Tongue (tissue), 2 donors: Measurements from ENCODE around the gene DSCAM. TPM values are rescaled to one million over a fixed set of nuclear protein-coding genes. Genes with fewer than 3 reads are reported as not detected.

Experiments used
- DNase-seq: peaks from one replicate; pipeline ENCODE4 v3.0.0-alpha.2; 2015
- total RNA-seq: library from RNA; depleted of rRNA; stranded (reverse); fragments of >200 nt; gene quantifications from one replicate; pipeline ENCODE4 v1.2.3, GENCODE V29; 2014

Gene DSCAM
- total RNA-seq, 1 donor from 2014 or later: 0.41 TPM

DNA sequence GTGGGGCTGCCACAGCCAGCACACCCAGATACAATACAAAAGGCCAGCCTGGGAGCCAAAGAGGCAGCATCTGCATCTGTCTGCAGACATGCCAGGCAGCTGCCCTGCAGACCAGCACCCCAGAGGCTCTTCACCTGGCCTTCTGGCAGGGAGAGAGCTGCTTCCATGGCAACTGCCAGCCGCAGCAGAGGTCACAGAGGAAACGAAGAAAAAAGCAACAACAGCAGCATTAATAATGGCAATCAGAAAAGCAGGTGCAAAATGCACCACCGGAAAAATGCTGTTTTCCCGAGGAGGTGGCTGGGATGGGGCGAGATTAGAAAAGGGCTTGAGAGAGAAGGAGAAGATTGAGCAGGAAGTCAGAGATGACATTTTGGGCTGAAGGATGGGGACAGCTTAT lies 670.2 kb downstream of the DSCAM start:
- DNase-seq: peak; percentile 91

DNA sequence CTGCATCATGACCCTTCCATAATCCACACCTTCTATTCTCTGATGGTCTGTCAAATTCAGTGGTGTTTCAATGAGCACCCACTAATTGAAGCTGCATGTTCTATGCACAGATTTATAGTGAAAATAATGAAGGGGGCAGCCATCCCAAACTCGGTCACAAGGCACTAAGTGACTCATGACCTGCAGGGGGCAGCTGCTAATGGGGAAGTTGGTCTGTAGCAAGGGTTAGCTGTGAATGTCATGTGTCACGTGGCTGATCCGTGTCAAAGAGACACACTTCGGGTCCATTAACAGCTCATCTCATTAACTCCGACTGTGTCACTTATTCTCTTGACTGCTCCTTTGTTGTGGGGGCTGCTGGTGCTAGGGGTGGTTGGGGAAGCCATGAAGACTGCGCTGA lies 673.1 kb downstream of the DSCAM start:
- no peak for DNase-seq

DNA sequence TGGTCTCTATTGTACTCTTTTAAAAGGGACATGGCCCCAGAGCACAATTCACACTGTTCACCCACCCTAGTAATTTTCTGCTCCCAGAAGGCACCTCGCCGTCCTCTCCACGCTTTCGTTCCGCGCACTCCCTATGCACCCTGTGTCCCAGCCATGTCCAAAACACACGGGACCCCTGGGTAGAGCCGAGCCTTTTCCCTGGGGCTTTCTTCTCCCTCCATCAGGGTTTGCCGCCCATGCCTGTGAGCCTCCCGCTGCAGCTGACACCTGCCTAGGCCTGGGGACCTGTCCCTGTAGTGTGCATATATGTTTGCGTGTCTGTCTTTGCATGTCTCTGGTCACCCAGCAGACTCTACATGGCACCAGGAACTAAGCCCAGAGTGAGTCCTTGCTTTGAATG lies 677.0 kb downstream of the DSCAM start:
- DNase-seq: no peak

DNA sequence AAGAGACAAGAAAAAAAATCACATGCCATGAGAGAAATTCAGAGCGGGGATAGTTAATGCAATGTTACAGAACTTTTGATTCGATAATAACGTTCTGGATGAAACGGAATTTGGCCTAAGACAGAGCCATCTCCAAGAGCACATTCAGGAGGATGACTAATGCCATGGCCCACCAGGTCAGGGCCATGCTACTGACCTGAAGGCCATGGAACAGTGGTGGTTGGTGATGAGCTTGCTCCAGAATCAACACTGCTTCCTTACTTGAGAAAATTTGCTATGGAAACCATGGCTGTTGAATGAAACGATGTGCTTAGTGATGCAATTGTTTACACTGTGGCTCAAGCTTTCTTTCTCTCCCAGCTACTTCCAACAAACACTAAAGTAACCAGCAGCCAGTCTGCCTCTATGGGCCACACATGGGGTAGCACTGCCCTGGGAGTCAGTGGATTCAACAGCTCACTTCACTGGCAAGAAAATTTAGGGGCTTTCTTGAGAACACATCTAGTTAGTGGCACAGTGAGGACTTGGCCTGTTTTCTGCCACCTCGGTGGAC lies 680.6 kb downstream of the DSCAM start:
- DNase-seq: no peak

DNA sequence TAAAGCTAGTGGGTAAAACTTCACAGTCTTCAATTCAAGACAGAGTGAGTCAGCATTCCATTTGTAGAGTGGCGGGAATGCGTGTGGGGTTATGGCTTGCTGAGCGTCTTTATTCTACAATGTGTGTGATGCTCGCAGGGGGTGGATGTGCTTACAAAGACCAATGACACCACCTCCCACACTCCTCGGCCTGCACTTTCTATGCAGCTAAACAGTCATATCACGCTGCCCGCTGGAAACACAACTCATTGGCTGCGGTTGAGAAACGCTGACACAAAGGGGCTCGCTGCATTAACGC lies 681.2 kb downstream of the DSCAM start:
- DNase-seq: no peak

DNA sequence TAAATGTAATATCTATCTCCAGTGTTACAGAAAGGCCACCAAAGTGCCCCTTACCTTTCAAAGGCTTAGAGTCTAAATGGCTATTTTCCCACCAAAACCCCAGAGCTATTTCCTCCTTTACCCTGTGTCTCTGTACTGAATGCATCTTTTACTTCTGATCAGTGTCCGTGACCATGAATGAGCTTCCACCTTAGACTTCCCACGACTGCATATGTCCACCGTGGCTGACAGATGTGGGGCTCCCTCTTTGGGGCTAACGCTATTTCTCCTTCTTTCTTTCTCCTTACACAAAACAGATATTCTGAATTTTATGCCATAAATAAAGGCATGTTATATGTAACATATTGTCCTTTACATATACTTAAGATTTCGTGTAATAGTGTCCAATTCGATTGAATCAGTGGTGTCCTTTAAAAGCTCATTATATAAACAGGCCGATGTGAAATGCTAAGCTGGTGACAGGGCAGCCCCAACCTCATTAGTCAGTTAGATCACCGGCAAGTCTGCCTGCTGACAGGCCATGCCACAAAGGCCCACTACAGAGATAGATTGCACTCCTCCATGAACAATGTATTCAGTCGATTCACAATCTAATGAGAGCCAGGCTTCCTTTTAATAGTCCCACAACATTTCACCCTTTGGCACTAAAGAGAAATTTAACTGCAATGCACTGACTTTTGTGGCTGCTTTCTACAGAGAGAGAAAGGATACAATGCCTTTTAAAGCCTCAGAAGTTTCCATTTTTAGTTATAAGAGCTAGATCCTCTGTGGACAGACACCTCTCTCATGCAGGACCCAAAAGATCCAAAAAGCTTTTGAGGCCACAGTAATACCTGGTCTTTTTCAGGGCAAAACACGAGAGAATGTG lies 681.8 kb downstream of the DSCAM start:
- DNase-seq: no peak

DNA sequence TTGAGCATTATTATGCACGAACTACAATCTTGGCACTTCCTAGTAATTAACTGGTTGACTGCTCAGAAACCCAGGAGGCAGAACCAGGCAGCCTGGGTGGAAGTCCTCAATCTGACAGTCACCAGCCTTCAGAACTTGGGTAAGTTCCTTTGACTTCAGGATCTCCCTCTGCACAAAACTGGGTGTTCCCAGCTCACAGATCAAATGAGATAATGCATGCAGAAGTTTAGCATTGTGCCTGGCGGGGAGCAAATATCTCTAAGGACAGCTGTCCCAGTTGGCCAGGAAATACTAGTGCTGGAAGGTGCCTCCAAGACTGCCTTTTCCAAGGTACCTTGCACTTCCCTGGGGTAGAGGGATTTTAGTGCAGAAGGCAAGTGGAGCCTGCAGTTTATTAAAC lies 684.9 kb downstream of the DSCAM start:
- no peak for DNase-seq

DNA sequence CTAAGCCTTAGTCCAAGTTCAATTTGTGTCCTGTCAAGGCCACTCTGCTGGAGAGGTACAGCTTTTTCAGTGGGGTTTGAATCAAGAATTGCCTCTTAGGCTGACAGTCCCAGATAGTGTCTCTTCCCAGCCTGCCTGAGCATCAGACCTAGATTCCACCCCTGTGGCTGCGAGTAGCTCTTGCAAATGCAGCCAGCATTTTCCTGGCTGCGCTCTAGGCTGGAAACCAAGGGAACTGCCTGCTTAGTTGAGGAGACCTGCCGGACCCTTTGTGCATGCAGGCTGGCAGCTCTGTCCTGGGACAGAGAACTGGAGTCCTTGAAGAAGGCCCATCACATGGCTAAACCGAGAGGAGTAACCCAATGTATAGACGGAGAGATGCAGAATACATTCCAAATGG lies 686.0 kb downstream of the DSCAM start:
- no peak for DNase-seq

DNA sequence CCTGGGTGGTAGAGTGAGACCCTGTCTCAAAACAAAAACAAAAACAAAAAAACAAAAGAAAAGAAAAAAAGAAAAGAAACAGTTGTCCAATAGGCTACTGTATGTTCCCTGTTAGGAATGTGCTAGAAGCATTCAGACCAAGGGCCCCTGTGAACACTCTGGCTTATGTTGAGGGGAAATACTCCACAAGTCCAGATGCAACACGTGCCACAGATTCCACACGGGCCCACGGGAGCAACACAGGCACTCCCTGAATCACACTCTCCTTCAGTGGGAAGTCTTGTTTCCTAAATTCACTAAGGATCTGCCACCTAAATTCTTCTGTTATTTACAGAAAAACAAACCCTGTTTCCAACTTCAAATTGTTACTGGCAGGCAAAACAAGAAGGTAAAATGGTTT lies 688.6 kb downstream of the DSCAM start:
- peak; percentile 41 for DNase-seq

DNA sequence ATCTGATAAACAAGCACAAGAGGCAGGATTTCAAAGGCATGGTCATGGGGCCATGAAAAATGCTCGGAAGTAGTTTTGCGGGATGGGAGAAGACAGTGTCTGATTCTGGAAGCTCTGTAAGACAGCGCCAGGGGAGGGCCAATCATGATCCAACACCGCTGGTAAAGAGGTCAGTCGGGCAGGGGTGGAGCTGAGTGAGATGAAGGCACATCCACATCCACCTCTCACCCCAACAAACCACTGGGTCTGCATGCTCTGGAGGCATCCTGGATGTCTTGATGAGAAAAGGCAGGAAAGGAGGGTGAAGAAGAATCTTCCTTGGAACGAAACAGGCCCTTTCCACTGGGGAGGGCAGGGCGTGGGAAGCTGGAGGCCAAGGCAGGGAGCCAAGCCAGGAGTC lies 691.4 kb downstream of the DSCAM start:
- no peak for DNase-seq

DNA sequence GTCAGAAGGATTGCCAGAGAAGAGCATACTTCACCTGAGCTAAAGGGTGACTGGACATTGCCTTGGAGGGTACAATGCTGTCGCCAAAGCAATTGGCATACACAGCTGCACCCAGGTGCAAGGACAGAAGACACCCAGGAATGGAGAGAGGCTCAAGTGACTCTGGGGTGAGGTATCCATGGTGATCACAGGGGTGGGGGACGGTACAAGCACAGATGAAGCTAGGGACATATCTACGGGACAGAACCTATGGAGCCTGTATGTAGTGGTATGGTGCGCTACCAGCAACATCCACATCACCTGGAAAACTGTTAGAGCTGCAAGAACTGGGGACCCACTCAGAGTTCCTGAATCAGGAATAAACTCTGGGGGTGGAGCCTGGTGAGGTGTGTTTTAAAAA lies 693.6 kb downstream of the DSCAM start:
- DNase-seq: no peak

DNA sequence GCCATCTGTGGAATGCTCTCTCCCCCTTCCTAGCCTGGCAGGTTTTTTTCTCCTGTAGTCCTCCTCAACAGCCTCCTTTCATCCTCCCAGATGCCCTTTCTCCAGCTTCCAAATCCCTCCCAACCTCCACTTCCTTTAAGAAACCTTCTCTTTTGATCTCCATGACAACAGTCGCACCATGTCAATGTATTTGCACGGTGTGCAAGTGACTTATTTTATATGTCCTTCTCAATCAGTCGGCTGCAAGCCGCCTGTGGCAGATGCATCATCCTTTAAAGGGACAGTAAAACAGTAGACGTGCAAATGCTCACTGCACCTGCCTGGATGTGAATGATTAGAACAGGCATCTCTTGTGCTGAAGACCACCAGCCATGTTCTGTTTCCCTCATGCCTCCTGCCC lies 694.5 kb downstream of the DSCAM start:
- no peak for DNase-seq

DNA sequence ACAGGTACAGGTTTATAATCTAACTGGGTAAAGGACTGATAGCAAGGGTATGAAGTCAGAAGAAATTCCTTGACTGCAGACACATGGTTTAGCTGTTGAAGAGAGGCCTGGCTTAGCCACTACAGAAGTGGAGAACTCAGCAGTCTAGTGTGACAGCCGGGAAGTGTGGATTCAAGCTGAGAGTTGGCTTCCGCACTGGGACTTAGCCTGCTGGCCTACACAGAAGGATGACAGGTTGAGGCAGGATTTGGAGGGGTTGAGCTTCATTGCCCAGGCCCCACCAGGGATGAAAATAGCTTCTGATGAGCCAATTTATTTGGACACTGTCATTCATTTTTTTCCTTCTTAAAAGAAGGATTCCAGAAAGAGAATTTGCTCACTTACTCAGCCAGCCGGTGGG lies 695.3 kb downstream of the DSCAM start:
- peak; percentile 42 for DNase-seq

DNA sequence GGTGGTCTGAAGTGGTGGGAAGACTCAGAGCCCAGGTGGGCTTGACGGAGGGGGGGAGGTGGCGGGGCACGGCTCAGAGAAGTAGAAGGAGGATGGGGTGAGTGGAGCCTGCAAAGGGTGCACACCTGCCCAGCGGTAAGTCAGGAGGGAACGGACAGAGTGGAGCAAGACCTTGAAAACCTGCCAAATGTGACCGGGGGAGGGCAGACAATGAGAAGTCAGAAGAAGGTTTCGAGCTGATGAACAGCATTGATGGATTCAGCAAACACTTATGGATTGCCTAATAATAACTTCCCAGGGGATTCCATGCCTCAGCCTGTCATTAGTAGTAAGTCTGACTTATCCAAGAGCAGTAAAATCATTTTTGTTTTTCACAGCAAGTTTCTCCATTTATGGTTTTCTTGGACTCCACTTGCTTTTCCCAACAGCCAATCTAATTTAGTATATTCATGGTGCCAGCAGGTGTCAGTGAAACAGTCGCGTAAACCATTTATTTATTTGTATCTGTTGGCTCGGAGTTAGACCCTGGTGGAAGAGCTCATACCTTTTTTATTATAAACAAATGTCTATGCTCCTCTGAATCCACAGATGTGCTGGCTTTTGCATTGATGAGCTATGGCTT lies 700.6 kb downstream of the DSCAM start:
- DNase-seq: peak; percentile 64

DNA sequence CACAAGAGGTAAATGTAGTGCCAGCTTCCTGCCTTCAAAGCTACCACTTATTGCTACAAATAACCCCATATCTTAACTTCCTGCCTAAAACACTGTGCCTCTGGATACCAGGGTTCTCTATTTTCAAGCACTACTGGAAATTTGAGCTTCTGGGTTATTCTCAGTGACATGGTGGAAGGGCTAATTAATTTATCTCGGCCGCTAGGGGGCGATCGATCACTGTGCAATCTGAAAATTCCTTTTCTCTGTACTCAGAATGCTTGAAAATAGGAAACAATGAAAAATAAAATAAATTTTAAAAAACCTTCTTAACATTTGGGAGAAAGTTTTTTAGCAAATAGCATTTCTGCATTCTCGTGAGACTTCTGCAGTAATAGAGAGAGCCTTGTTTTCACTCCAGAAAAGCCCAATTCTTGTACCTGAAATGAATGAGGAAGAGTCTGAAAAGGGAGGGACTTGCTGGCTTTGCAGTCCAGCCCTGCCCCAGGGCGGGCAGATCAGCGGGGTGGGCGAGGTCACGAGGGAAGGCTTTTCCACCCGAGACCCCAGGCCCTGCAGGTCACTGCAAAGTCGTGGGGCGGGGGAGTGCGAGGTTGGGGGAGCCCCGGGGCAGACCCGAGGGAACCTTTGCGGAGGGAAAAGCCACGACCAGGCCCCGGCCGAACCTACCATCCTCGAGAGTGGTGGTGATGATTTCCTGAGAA lies 703.0 kb downstream of the DSCAM start:
- peak; percentile 89 for DNase-seq

DNA sequence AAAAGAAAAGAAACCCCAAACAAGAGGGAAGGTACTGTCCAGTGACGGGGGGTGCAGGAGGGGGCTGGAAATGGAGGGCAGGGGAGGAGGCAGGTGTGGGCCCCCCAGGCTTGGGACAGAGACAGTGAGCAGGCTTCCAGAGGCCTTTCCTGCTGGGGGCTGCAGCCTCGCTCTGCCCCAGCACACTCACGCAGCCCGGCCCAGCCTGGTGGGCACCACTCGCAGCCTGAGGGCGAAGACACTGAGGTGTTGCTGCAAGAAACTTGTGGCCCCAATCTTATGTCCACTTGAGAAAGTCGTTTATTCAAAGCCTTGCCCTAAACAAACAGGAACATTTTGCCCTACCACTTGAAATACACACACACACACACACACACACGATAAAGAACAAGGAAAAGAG lies 705.3 kb downstream of the DSCAM start:
- DNase-seq: no peak

DNA sequence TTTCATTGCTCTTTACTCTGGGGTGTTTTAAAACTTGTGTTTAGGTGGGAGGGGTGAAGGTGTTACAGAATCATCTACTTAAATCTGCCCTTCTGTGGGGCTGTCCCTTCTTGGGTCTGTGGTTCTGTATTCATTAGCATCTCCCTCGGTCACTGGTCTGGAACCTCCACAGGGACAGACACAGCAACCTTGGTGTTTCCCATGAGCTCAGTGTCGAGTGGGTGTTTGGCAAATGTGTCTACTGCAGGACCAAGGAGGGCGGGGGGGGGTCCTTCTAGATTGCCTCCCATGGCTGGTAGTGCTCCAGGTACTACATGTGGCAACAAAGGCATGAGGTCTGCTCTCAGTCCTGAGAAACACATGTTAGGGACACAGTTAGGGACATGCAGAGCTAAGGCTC lies 706.3 kb downstream of the DSCAM start:
- no peak for DNase-seq

DNA sequence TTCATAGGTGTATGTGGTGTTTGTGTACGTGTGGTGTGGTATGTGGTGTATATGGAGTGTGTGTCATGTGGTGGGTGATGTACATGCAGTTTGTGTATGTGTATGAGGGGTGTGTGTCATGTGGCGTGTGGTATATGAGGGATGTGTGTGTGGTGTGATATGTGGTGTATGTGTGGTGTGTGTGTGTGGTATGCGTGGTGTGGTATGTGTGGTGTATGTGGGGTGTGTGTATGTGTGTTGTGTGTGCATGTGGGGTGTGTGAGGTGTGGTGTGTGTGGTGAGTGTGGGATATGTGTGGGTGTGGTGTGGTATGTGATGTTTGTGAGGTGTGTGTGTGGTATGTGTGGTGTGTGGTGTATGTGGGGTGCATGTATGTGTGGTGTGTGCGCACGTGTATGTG lies 707.3 kb downstream of the DSCAM start:
- no peak for DNase-seq

DNA sequence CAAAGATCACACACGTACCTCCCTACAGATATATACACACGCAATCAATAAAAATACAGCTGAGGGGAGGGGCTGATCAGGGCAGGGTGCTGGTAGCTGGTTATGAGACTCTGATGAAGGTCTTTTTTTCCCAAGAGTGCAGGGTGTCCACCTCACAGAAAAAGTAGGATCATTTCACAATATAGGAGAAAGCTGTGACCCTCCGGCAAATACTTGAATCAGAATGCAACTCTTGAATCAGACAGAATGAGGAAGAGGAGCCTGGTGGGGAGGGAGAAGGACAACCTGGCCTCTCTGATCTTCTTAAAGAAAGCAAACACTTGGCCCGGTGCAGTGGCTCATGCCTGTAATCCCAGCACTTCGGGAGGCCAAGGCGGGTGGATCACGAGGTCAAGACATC lies 710.4 kb downstream of the DSCAM start:
- no peak for DNase-seq

DNA sequence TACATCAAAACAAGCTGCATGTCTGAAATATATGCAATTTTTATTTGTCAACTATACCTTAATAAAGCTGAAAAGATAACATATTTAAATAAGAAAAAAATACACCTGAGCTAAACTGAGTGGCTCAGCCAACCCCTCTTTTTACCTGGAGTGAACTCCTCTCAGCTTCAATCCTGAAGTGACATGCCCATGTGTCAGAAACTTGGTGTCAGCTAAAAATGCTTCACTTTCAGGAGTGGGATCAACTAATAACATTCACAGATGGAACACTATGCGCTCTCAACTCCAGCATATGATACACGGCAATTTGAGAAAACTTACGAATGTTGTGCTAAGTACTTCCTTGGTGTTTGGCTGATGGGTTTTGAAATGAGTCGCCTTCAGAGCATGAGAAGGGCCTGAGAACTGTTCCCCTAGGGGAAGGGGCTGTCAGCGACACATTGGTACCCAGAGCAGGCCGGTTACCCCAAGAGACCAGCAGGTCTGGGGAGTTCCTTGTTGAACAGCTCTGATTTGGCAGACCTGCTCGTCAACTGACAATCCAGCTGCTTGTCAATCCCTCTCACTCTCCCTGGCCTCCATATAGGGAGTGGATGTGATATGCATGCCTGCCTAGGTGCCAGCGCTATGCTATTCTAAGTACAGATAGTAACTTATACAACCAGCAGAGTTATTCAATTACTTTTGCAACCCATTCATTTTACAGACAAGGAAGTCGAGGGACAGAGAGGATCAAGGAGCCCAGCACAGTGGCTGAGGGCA lies 712.0 kb downstream of the DSCAM start:
- no peak for DNase-seq

DNA sequence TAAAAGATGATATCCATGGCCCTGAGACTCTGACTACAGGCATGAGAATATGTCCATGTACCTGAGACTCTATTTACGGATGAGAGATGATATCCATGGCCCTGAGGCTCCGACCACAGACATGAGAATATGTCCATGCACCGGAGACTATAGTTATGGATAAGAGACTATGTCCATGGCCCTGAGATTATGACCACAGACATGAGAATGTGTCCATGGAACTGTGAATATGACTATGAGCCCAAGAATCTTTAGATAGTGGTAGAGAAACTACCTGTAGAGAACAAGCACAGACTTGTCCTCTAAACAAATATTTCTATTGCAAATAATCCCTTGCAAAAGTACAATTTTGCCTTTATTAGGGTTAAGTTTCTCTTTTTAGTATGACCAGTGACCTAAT lies 716.5 kb downstream of the DSCAM start:
- DNase-seq: no peak

DNA sequence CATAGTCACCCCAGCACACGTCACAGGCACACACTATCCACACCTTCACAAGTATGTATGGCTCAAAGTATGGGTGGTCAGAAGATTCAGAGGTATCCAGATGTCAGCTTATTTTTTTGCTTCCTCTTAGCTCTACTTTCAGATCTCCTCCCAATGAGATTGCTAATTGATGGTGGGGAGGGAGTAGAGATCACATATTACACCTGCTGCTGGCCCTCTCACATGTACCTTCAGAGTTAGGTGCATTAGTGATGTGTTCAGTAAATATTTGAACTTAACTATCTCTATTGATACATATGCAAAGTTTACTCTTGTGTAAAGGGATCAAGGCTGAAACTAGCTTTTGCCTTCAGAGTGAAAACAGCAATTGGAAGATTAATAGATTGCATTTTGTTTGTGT lies 717.1 kb downstream of the DSCAM start:
- no peak for DNase-seq

DNA sequence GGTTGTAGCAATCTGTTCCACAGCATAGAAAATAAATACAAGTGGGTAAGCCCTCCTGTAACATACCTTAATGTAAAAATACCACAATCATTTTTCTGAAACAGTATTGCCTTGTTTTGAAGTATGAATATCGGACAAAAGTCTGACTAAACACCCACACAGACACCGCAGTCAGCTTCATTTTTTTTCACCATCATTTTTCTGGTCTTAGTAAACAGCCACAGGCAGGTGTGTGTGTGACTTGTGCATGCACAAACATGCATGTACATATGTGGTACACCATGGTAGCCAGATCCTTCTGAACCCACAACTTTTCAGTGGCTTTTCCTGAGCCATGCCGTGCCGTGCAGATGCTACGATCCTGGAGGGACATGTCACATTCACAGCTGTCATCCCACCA lies 718.1 kb downstream of the DSCAM start:
- DNase-seq: no peak
